GM12891 (cell line): ENCODE measurements around the gene EDA.

Experiments used
- PAX5 ChIP-seq: IDR thresholded peaks from 2 replicates; pipeline ENCODE4 v1.6.1; 2011; ENCODE audit warnings: low read length, moderate library complexity, mild to moderate bottlenecking; ENCODE audit not compliant: insufficient read depth, severe bottlenecking
- POLR2A ChIP-seq: IDR thresholded peaks from 2 replicates; pipeline ENCODE4 v1.6.1; 2011; ENCODE audit warnings: low read depth, low read length, control low read depth
- POLR2AphosphoS5 ChIP-seq: IDR thresholded peaks from 2 replicates; pipeline ENCODE4 v1.6.1; 2011; ENCODE audit warnings: low read depth, low read length, control low read depth
- SPI1 ChIP-seq: IDR thresholded peaks from 2 replicates; pipeline ENCODE4 v1.6.1; 2011; ENCODE audit warnings: low read depth, low read length, control low read depth
- TAF1 ChIP-seq: IDR thresholded peaks from 2 replicates; pipeline ENCODE4 v1.6.1; 2011; ENCODE audit warnings: low read depth, low read length, control low read depth

DNA sequence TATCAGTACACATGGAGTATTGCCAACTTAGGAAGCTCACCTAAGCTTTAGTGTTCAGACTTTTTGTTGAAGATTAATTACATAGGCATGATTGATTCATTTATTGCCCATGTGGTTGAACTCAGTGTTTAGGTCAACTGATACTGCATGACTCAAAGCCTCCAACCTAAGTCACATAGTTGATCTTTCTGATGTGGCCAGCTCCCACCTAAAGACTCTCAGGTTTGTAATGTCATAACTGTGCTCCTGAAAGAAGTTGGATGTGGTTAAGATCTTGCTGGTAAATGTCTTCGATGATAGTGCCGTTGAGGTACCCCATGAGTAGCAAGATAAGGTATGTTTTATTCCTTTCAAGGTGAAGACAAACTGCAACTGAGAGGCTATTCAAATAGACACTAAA is 192.5 kb downstream of the EDA start:
- no peak for TF ChIP-seq POLR2A
- no peak for TF ChIP-seq POLR2AphosphoS5
- no peak for TF ChIP-seq SPI1
- TF ChIP-seq PAX5, result no peak
- no peak for TF ChIP-seq TAF1
